ENCODE data around the gene DSP.

DNA sequence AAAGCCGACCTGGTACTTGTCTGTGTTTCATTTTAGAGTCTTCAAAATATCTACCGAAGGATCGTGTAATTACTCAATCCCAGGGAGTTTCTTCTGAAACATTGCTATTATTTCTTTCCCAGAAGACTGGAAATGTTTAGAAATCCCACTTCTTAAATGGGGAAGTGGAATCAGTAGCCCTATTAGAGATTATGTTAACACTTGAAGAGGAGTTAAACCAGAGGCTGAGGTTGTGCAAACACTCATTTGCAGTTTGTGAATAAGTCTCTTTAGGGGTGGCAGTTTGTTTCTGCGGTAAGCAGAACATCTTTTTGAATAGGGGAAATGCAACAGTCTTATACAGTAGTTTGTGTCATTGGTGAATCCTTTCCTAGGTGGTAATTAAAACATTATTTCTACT lies 21.3 kb downstream of the DSP start:
- TF ChIP-seq ZNF274 (IDR thresholded peaks at IDR 0.05; ENCODE audit: low read depth, low read length) (no peak), SUZ12 (IDR thresholded peaks at IDR 0.05; ENCODE audit: extremely low read depth, insufficient read depth, insufficient read length) (no peak)

All from NT2/D1 (cell line).